Measurements from ENCODE around the gene MILR1.
A peak's percentile ranks its signal among the peaks of the same experiment; 100 is the strongest.
"Not testable (repeated sequence)": the region's sequence is repeated elsewhere in the genome, so short reads cannot be mapped to it uniquely, and the experiment has no call there.

MILR1 gene

GRCh38 chr17:64442541-64442971 is 6.4 kb upstream of the MILR1 start:
- DNase-seq (ENCODE audit: insufficient read length, low spot score) (no peak), FAIRE-seq (no peak)
- no peak for TF ChIP-seq POLR2A (IDR thresholded peaks at IDR 0.05; ENCODE audit: low read depth, low read length)

DNA sequence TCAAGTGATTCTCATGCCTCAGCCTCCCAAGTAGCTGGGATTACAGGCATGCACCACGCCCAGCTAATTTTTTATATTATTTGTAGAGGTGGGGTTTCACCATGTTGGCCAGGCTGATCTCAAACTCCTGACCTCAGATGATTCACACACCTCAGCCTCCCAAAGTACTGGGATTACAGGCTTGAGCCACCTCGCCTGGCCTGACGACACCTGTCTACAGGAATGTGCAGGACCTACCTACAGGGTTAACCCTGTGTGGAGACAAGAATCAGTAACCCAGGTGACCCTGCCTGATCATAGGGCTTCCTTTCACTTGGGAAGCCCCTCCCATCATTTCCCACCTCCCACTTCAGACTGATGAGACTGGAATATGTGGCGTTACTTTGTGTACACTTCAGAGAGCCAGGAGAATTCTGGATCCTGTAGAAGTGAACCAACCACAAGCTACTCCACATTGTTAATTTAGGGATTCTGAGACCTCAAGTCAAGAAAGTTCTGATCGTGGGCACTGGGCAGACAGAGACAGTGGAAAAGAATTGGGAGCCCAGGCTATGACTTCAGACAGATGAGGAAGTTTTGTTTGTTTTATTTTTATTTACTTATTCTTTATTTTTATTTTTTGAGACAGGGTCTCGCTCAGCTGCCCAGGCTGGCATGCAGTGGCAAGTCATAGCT is 5.7 kb upstream of the MILR1 start:
- FAIRE-seq (no peak), DNase-seq (ENCODE audit: insufficient read length, low spot score) (no peak)
- TF ChIP-seq POLR2A (IDR thresholded peaks at IDR 0.05; ENCODE audit: low read depth, low read length) = no peak

DNA sequence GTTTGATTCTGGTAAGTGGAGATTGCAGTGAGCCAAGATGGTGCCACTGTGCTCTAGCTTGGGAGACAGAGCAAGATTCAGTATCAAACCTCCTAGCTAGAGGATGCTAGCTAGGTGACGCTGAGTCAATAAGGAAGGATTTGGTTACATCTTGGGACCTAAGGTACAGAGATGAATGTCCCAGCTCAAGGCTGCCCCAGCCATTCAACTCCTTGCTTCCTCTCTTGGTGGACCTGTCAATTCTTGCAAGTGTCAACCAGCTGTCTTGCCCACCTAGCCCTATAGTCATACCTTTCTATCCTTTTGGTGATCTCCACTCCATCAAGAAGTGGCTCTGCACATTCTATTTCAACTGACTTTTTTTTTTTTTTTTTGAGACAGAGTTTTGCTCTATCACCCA is 1.4 kb upstream of the MILR1 start:
- no peak for TF ChIP-seq POLR2A (IDR thresholded peaks at IDR 0.05; ENCODE audit: low read depth, low read length)
- FAIRE-seq = no peak
- DNase-seq (ENCODE audit: insufficient read length, low spot score) = no peak

DNA sequence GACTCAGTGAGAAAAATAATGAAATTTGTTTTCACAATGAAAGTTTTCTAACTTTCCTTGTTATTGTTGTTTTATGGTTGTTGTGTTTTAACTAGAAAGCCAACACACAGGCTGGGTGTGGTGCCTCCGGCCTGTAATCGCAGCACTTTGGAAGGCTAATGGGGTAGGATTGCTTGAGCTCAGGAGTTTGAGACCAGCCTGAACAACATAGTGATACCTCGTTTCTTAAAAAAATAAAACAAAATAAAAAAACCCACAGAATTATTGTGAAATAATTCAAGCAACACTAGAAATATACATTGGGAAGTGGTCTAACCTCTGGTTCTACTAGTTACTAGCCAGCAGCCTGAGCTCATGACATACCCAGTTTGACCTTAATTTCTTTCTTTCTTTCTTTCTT is 630 bp downstream of the MILR1 start:
- TF ChIP-seq POLR2A (IDR thresholded peaks at IDR 0.05; ENCODE audit: low read depth, low read length) = no peak
- DNase-seq (ENCODE audit: insufficient read length, low spot score) (no peak), FAIRE-seq (no peak)

GRCh38 chr17:64455993-64456885 is 7.3 kb downstream of the MILR1 start:
- DNase-seq (ENCODE audit: insufficient read length, low spot score) = no peak
- TF ChIP-seq POLR2A (IDR thresholded peaks at IDR 0.05; ENCODE audit: low read depth, low read length) = no peak

GRCh38 chr17:64457156-64457555 is 8.2 kb downstream of the MILR1 start:
- FAIRE-seq = no peak
- no peak for TF ChIP-seq POLR2A (IDR thresholded peaks at IDR 0.05; ENCODE audit: low read depth, low read length)
- DNase-seq (ENCODE audit: insufficient read length, low spot score) = no peak

More at GRCh38 chr17:64455993-64456885, 7.3 kb downstream of the MILR1 start:
- no peak for FAIRE-seq

DNA sequence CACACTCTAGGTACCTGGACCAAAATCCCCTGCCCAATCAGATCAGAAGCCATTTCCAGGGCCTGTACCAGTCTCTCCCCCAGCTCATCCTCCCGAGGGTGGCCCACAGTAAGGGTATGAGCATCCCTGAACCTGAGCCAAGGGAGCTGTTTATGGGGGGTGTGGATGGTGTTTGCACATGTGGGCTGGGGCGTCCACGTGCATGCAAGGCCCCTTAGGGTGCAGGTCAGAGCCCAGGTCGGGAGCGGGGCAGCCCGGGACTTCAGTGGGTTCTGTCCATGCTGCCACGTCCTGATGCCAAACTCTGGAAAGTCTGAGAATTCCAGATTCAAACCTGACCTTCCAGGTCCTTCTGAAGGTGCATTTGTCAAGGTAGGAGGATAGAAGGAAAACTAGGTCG is 9.8 kb downstream of the MILR1 start:
- DNase-seq (ENCODE audit: insufficient read length, low spot score) (no peak), FAIRE-seq (no peak)
- no peak for TF ChIP-seq POLR2A (IDR thresholded peaks at IDR 0.05; ENCODE audit: low read depth, low read length)

DNA sequence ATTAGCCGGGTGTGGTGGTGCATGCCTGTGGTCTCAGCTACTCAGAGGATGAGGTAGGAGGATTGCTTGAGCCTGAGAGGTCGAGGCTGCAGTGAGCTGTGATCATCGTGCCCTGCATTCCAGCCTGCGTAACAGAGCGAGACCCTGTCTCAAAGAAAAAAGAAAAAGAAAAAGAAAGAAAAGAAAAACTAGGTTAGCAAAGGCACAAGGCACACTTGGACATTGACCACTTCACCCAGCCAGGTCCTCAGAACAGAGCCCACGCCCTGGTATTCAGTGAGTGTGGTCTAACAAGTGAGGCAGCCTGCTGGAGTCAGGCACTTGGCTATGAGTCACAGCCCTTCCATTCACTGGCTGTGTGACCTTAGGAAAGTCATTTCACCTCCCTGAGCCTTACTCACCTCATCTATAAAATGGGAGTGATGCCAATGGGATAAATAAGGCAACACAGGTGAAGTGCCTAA is 10.4 kb downstream of the MILR1 start:
- no peak for TF ChIP-seq POLR2A (IDR thresholded peaks at IDR 0.05; ENCODE audit: low read depth, low read length)
- FAIRE-seq (no peak), DNase-seq (ENCODE audit: insufficient read length, low spot score) (peak; percentile 63)

DNA sequence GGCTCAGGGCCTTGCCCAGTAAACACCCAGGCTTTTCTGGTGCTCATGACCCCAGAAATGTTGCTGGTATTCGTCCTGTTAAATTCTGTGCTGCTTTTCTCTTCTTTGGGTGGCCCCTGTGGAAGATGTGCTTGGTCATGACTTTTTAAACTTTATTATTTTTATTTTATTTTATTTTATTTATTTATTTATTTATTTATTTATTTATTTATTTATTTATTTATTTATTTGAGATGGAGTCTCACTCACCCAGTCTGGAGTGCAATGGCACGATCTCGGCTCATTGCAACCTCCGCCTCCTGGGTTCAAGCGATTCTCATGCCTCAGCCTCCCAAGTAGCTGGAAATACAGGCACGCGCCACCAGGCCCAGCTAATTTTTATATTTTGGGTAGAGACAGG is 10.9 kb downstream of the MILR1 start:
- DNase-seq (ENCODE audit: insufficient read length, low spot score); FAIRE-seq: not testable (repeated sequence)

DNA sequence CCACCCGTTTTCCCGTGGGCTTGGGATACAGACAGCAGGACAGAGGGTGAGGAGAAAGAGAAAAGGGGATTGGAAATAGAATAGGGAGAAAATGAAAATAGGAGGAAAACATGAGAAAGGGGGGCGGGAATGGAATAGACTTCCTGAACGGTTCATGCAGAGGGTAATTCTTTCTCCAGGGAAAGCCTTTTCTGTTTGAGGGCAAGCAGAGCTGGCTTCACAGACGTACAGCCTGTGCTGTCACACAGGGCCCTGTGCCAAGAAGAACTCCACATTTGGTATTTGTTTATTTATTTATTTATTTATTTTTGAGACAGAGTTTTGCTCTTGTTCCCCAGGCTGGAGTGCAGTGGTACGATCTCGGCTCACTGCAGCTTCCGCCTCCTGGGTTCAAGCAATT is 12.0 kb downstream of the MILR1 start:
- no peak for TF ChIP-seq POLR2A (IDR thresholded peaks at IDR 0.05; ENCODE audit: low read depth, low read length)
- FAIRE-seq (no peak), DNase-seq (ENCODE audit: insufficient read length, low spot score) (no peak)

DNA sequence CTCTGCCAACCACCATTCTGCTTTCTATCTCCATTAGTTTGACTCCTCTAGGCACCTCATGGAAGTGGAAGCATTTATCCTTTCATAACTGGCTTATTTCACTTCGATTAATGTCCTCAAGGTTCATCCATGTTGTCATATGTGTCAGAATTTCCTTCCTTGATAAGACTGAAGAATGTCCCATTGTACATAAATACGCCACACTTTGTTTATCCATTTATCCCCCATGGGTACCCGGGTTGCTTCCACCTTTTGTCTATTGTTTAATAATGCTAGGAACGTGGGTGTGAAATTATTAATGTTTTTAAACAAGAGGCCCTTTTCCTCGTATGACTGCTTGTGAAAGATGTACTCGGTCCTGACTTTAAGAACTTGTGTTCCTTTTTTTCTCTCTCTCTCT is 12.9 kb downstream of the MILR1 start:
- FAIRE-seq = no peak

DNA sequence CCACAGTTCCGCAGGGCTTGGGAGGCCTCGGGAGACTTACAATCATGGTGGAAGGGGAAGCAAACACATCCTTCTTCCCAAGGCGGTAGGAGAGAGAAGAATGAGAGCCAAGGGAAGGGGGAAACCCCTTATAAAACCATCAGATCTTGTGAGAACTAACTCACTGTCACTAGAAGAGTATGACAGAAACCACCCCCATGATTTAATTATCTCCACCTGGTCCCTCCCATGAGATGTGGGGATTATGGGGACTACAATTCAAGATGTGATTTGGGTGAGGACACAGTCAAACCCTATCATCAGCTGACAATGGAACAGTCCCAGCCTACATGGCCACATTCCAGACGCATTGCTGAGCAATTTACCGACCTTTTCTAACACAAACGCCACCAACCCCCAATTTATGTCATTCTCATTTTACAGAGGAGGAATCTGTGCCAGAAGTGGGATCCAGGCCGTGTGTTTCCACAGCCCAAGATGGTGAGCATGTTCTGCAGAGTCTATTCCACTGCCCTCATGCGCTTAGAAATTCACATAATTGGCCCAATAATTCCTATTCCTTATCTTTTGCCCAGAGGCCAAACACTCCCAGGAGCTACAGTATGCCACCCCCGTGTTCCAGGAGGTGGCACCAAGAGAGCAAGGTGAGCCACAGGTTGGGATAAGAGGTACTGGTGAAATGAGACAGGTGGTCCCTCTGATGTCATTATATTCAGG is 17.3 kb downstream of the MILR1 start:
- DNase-seq (ENCODE audit: insufficient read length, low spot score) (no peak), FAIRE-seq (no peak)
- no peak for TF ChIP-seq POLR2A (IDR thresholded peaks at IDR 0.05; ENCODE audit: low read depth, low read length)

More for the DNA sequence above, 12.9 kb downstream of the MILR1 start:
- no peak for TF ChIP-seq POLR2A (IDR thresholded peaks at IDR 0.05; ENCODE audit: low read depth, low read length)
- no peak for DNase-seq (ENCODE audit: insufficient read length, low spot score)

DNA sequence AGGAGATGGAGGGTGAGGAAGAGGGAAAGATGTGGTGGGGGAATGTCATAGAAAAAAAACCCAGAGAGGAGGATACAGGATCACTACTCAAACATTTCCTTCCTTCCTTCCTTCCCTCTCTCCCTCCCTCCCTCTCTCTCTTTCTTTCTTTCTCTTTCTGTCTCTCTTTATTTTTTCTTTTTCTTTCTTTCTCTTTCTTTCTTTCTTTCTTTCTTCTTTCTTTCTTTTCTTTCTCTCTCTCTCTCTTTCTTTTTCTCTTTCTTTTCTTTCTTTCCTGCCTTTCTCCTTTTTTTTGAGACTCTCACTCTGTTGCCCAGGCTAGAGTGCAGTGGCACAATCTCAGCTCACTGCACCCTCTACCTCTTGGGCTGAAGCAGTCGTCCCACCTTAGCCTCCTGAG is 17.9 kb downstream of the MILR1 start:
- DNase-seq (ENCODE audit: insufficient read length, low spot score); FAIRE-seq: not testable (repeated sequence)

DNA sequence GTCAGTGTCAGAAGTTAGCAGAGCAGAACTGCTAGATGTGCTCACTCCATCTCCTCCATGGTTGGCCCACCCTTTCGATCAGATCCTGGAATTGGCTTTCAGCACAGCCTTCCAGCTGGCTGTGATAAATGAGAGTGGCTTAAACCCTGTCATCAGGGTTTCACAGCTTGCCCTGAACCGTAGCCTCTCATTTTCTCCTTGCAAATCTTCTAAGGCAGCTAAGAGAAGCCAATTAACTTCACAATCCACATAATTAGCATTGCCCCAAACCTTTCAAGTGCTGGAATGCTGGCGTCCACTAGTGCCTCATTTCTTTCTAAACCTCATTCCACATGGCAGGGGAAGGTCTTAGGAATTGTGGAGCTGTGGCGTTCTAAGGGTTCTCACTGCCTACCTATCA is 21.7 kb downstream of the MILR1 start:
- no peak for TF ChIP-seq POLR2A (IDR thresholded peaks at IDR 0.05; ENCODE audit: low read depth, low read length)
- FAIRE-seq = no peak
- no peak for DNase-seq (ENCODE audit: insufficient read length, low spot score)

Data from H54 (cell line).